Muscle layer of colon (tissue), 2 donors: ENCODE measurements around the gene RTN4RL1.

Experiments used
- H3K27ac ChIP-seq: one replicate; pipeline ENCODE4 v1.7.0; 2013; ENCODE audit warnings: low read depth, mild to moderate bottlenecking, low read length, moderate library complexity
- H3K27me3 ChIP-seq, 2 donors: one replicate each; pipeline ENCODE4 v1.7.0; 2013; ENCODE audit warnings: low read length in 2 of 2, mild to moderate bottlenecking in 2 of 2; ENCODE audit not compliant: insufficient read depth in 2 of 2, control insufficient read depth in 1 of 2
- H3K36me3 ChIP-seq: one replicate; pipeline ENCODE4 v1.7.0; 2013; ENCODE audit warnings: mild to moderate bottlenecking, low read length; ENCODE audit not compliant: insufficient read depth
- H3K4me1 ChIP-seq: one replicate; pipeline ENCODE4 v1.7.0; 2013; ENCODE audit warnings: mild to moderate bottlenecking, low read length; ENCODE audit not compliant: insufficient read depth
- H3K4me3 ChIP-seq, 2 donors: one replicate each; pipeline ENCODE4 v1.7.0; 2013; ENCODE audit warnings: low read length in 2 of 2, low read depth in 1 of 2, mild to moderate bottlenecking in 1 of 2, moderate library complexity in 1 of 2
- H3K9ac ChIP-seq: one replicate; pipeline ENCODE4 v1.7.0; 2013; ENCODE audit warnings: low read length
- H3K9me3 ChIP-seq: one replicate; pipeline ENCODE4 v1.7.0; 2013; ENCODE audit warnings: mild to moderate bottlenecking, low read length
- donor health status: abdominal sarcoma.
- donor health status: Adenocarcinoma of cecum.

RTN4RL1 gene

GRCh38 chr17:1976000-1976682, 49.0 kb downstream of the RTN4RL1 start:
- Histone ChIP-seq H3K27me3 (peaks cover 14 to 35% of the 10 kb centered on the region in 2 donors), H3K36me3 (no peaks in the 10 kb centered on the region), H3K4me1 (no peaks in the 10 kb centered on the region), H3K9me3 (no peaks in the 10 kb centered on the region), H3K27ac (no peak overlapping the region), H3K4me3 (no peak overlapping the region), H3K9ac (no peak overlapping the region)

GRCh38 chr17:1975573-1975972, 49.6 kb downstream of the RTN4RL1 start:
- H3K36me3 ChIP-seq: no peaks in the 10 kb centered on the region
- H3K9ac ChIP-seq: no peak overlapping the region
- H3K4me3 ChIP-seq: no peak overlapping the region
- H3K27ac ChIP-seq: no peak overlapping the region
- no peaks in the 10 kb centered on the region for H3K4me1 ChIP-seq
- H3K27me3 ChIP-seq: peaks cover 14 to 36% of the 10 kb centered on the region in 2 donors
- H3K9me3 ChIP-seq: no peaks in the 10 kb centered on the region

GRCh38 chr17:1972487-1973160, 52.5 kb downstream of the RTN4RL1 start:
- Histone ChIP-seq H3K27me3 (peaks cover 14 to 43% of the 10 kb centered on the region in 2 donors), H3K36me3 (no peaks in the 10 kb centered on the region), H3K4me3 (no peak overlapping the region), H3K9ac (no peak overlapping the region), H3K9me3 (no peaks in the 10 kb centered on the region), H3K27ac (no peak overlapping the region), H3K4me1 (no peaks in the 10 kb centered on the region)

DNA sequence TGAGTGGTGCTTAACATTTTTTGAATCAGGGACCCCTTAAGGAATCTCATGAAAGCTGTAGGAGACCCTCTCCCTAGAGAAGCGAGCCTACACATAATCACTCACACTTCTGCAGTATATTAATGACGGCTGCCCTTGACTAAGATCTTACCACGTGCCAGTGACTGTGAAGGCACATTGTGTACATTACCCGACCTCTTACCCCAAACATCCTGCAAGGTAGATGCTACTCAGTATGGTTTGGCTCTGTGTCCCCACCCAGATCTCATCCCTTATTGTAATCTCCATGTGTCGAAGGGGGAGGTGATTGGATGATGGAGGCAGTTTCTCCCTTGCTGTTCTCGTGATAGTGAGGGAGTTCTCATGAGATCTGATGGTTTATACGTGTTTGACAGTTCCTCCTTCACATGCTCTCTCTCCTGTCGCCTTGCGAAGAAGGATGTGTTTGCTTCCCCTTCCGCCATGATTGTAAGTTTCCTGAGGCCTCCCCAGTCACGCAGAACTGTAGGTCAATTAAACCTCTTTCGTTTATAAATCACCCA, 54.2 kb downstream of the RTN4RL1 start:
- H3K36me3 ChIP-seq: no peaks in the 10 kb centered on the region
- no peaks in the 10 kb centered on the region for H3K9me3 ChIP-seq
- peaks cover under 1 to 31% of the 10 kb centered on the region in 2 donors for H3K27me3 ChIP-seq
- no peak overlapping the region for H3K27ac ChIP-seq
- H3K4me3 ChIP-seq: no peak overlapping the region
- H3K9ac ChIP-seq: no peak overlapping the region
- H3K4me1 ChIP-seq: no peaks in the 10 kb centered on the region

DNA sequence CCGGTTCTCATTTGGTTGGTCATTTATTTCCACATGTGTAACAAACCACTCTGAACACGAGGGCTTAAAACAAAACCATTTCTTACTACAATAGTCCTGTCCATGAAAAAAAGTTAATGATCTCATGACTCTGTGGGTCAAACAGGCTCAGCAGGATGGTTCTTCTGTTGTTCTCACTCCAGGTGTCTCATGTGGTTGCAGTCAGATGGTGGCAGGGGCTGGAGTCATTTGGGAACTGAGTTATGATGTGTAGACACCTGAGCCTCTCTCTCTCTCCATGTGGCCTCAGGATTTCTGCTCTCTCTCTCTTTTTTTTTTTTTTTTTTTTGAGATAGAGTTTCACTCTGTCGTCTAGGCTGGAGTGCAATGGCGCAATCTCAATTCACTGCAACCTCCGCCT, 55.4 kb downstream of the RTN4RL1 start:
- no peak overlapping the region for H3K4me3 ChIP-seq
- no peaks in the 10 kb centered on the region for H3K4me1 ChIP-seq
- H3K36me3 ChIP-seq: no peaks in the 10 kb centered on the region
- no peak overlapping the region for H3K9ac ChIP-seq
- H3K9me3 ChIP-seq: no peaks in the 10 kb centered on the region
- H3K27ac ChIP-seq: no peak overlapping the region
- peaks cover 0 to 22% of the 10 kb centered on the region in 2 donors for H3K27me3 ChIP-seq

DNA sequence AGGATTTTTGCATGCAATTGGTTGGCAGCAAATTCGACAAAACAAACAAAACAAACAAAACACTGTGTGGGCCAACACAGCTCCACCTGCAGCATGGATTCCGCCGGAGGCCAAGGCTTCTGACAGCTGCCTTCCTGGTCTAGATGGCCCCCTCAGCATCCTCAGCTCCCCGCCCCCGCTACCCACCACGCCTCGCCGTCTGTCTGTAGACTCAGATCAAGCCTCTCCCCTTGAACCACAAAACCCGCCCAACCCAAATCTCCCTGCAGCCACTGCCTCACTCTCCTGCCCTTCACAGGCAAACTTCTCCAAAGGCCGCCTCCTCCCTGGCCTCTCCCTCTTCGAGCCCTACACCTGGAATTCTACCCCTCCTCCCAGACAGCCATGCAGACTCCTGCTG, 57.9 kb downstream of the RTN4RL1 start:
- H3K27ac ChIP-seq: no peak overlapping the region
- no peak overlapping the region for H3K4me3 ChIP-seq
- peaks cover 0 to 20% of the 10 kb centered on the region in 2 donors for H3K27me3 ChIP-seq
- no peaks in the 10 kb centered on the region for H3K4me1 ChIP-seq
- H3K9ac ChIP-seq: no peak overlapping the region
- H3K36me3 ChIP-seq: no peaks in the 10 kb centered on the region
- no peaks in the 10 kb centered on the region for H3K9me3 ChIP-seq

DNA sequence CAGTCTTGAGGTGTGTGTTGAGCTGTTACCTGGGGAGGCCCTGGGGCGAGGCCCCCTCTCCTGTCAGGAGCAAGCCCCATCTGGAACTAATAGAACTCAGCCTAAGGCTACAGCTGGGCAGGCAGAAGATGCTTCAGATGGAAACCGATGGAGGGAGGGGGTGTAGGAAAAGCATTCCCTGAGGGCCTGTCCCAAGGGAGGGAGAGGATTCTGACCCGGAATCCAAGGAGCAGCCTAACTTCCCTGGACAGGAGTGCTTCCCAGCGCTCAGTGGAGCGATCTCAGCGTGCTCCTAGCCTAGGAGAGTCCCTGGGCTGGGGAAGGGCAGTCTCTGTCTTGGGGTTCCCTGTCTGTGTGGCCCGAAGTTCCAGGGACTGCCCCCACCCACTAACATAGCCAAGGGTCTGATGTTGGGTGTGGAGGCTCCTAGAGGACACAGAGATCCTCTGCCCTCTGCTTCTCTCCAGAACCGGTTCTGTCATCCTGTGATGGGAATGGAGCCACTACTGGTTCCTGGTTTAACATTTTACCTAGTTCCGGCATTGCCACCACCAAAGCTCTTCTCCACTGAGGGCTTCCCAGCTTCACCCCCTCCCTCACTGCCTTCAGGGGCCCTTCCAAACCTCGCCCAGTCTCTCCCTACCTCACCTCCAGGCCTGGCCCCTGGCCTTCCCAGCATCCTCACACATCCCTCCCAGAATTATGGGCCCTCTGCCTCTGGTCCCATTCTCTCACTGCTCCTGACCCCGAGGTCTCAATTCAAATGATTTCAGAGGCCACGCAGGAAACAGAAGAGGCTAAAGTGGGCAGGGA, 58.7 kb downstream of the RTN4RL1 start:
- Histone ChIP-seq H3K9me3 (no peaks in the 10 kb centered on the region), H3K4me3 (no peak overlapping the region), H3K36me3 (no peaks in the 10 kb centered on the region), H3K27ac (no peak overlapping the region), H3K4me1 (no peaks in the 10 kb centered on the region), H3K27me3 (peaks cover 0 to 20% of the 10 kb centered on the region in 2 donors), H3K9ac (no peak overlapping the region)

DNA sequence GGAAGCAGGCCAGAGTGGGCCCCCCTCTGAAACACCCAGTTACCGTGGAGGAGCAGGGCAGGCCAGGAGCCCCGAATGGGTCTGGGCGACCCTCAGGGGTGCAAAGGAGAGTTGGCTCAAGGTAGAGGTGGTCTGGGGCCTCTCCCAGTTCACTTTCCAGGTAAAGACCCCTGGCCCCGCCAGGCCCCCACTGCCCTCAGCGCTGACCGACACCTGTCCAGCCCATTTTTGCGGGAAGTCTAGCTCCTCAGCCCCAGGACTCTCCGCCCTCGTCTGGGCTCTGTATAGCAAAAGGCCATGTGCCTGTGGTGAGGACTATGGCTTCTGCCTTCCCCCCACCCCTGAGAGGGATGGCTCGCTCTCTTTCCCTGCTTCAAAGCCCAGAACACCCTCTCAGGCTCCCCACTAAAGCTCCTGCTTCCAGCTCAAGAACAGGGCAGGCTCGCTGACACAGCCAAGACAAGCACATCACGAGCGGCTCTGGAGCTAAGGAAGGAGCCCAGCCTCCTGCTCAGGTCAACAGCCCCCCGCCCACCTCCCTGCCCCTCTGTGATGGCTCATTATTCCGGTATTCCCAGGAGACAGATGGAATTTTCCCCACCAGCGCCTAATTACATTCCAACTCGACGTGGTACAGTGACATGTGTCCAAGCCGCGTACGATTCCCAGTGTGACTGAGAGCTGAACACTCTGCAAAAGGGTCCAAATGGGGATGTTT, 59.4 kb downstream of the RTN4RL1 start:
- no peaks in the 10 kb centered on the region for H3K9me3 ChIP-seq
- no peak overlapping the region for H3K4me3 ChIP-seq
- no peaks in the 10 kb centered on the region for H3K4me1 ChIP-seq
- no peaks in the 10 kb centered on the region for H3K36me3 ChIP-seq
- no peak overlapping the region for H3K27ac ChIP-seq
- H3K9ac ChIP-seq: no peak overlapping the region
- peaks cover 0 to 20% of the 10 kb centered on the region in 2 donors for H3K27me3 ChIP-seq

- H3K36me3 ChIP-seq: no peaks in the 10 kb centered on the region
- H3K9me3 ChIP-seq: no peaks in the 10 kb centered on the region
- H3K4me3 ChIP-seq: no peak overlapping the region
- H3K27ac ChIP-seq: no peak overlapping the region
- no peak overlapping the region for H3K9ac ChIP-seq
- H3K4me1 ChIP-seq: no peaks in the 10 kb centered on the region
- H3K27me3 ChIP-seq: peaks cover 0 to 7% of the 10 kb centered on the region in 2 donors
Observed at GRCh38 chr17:1963250-1963649, 61.9 kb downstream of the RTN4RL1 start.

DNA sequence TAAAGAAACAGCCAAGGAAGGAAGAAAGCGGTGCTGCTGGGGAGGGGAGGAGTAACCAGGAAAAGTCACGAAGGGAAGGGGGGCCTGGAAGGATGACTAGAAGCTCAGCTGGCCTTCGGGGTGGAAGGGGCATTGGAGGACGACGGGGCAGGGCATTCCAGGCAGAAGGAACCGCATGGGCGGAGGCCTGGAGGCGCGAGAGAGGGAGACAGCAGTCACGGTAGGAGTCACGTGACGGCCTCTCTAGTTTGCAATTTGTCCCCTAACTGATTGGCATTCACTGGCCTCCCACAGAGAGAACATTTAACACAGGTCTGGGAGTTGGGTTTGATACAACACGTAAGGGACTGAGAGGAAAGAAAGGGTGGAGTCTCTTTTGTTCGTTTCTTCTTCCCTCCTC, 63.9 kb downstream of the RTN4RL1 start:
- H3K36me3 ChIP-seq: no peaks in the 10 kb centered on the region
- H3K4me3 ChIP-seq: no peak overlapping the region
- H3K27me3 ChIP-seq: no peaks in the 10 kb centered on the region
- H3K9ac ChIP-seq: no peak overlapping the region
- no peaks in the 10 kb centered on the region for H3K4me1 ChIP-seq
- H3K9me3 ChIP-seq: no peaks in the 10 kb centered on the region
- no peak overlapping the region for H3K27ac ChIP-seq

DNA sequence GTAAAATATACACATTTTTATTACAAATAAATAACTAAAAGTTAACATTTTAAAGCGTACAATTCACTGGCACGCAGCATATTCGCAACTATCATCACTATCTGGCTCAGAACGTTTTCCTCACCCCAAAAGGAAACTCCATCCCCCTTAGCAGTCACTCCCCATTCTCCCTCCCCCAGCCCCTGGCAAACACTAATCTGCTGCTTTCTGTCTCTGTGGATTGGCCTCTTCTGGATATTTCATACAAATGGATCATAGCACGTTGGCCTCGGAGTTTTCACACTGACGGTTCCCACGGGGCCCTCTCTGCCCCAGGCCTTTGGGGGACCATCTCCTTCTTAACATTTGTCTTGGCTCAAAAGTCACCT, 64.6 kb downstream of the RTN4RL1 start:
- Histone ChIP-seq H3K9me3 (no peaks in the 10 kb centered on the region), H3K4me1 (no peaks in the 10 kb centered on the region), H3K27me3 (no peaks in the 10 kb centered on the region), H3K36me3 (no peaks in the 10 kb centered on the region), H3K9ac (no peak overlapping the region), H3K4me3 (no peak overlapping the region), H3K27ac (no peak overlapping the region)
